ENCODE results near the gene SH3GL1.

Gene SH3GL1

GRCh38 chr19:4322942-4323665 lies 77.2 kb downstream of the SH3GL1 start:
- Histone ChIP-seq H3K9ac (ENCODE audit: insufficient read length, low read depth) (no peak overlapping the region), H3K36me3 (ENCODE audit: insufficient read depth, insufficient read length, low read length) (peaks cover 22% of the 10 kb centered on the region), H3K9me3 (ENCODE audit: insufficient read depth, low read length) (peaks cover 39% of the 10 kb centered on the region), H3K4me3 (ENCODE audit: insufficient read length, low read depth) (no peak overlapping the region), H3K27me3 (ENCODE audit: insufficient read depth, insufficient read length) (peaks cover 3% of the 10 kb centered on the region), H3K4me1 (ENCODE audit: insufficient read depth, insufficient read length) (peaks cover 6% of the 10 kb centered on the region)
- DNase-seq (ENCODE audit: low read depth, low spot score) = no peak
- no peak for TF ChIP-seq YY1 (IDR thresholded peaks at IDR 0.05; ENCODE audit: insufficient read depth, insufficient read length)
- no peak for TF ChIP-seq ZNF274 (IDR thresholded peaks at IDR 0.05; ENCODE audit: low read depth, low read length)
- TF ChIP-seq SUZ12 (IDR thresholded peaks at IDR 0.05; ENCODE audit: extremely low read depth, insufficient read depth, insufficient read length) = no peak

DNA sequence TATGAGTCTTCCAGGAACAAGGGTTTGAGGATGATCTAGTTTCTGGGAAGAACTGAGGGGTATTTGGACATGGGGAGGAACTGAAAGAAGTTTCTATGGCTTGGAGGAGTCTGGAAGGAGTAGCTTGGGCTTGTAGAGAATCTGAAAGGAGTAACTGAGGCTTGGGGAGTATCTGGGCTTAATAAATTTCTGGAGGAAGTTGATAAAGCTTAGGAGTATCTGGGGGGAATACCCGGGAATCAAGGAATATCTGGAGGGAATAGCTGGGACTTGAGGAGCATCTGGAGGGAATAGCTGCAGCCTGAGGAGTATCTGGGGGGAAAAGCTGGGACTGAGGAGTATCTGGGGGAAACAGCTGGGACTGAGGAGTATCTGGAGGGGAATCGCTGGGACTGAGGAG lies 79.9 kb downstream of the SH3GL1 start:
- peaks cover 39% of the 10 kb centered on the region for H3K9me3 ChIP-seq (ENCODE audit: insufficient read depth, low read length)
- H3K27me3 ChIP-seq (ENCODE audit: insufficient read depth, insufficient read length) = peaks cover 3% of the 10 kb centered on the region
- TF ChIP-seq SUZ12 (IDR thresholded peaks at IDR 0.05; ENCODE audit: extremely low read depth, insufficient read depth, insufficient read length) = no peak
- no peak for TF ChIP-seq YY1 (IDR thresholded peaks at IDR 0.05; ENCODE audit: insufficient read depth, insufficient read length)
- no peak for TF ChIP-seq ZNF274 (IDR thresholded peaks at IDR 0.05; ENCODE audit: low read depth, low read length)
- no peaks in the 10 kb centered on the region for H3K4me1 ChIP-seq (ENCODE audit: insufficient read depth, insufficient read length)
- H3K36me3 ChIP-seq (ENCODE audit: insufficient read depth, insufficient read length, low read length) = peaks cover 34% of the 10 kb centered on the region
- no peak overlapping the region for H3K4me3 ChIP-seq (ENCODE audit: insufficient read length, low read depth)
- DNase-seq (ENCODE audit: low read depth, low spot score) = no peak
- H3K9ac ChIP-seq (ENCODE audit: insufficient read length, low read depth) = no peak overlapping the region

- Histone ChIP-seq H3K9ac (ENCODE audit: insufficient read length, low read depth) (no peak overlapping the region), H3K4me3 (ENCODE audit: insufficient read length, low read depth) (no peak overlapping the region), H3K4me1 (ENCODE audit: insufficient read depth, insufficient read length) (no peaks in the 10 kb centered on the region), H3K27me3 (ENCODE audit: insufficient read depth, insufficient read length) (peaks cover 3% of the 10 kb centered on the region), H3K36me3 (ENCODE audit: insufficient read depth, insufficient read length, low read length) (peaks cover 32% of the 10 kb centered on the region), H3K9me3 (ENCODE audit: insufficient read depth, low read length) (peaks cover 39% of the 10 kb centered on the region)
- TF ChIP-seq SUZ12 (IDR thresholded peaks at IDR 0.05; ENCODE audit: extremely low read depth, insufficient read depth, insufficient read length) (no peak), YY1 (IDR thresholded peaks at IDR 0.05; ENCODE audit: insufficient read depth, insufficient read length) (no peak), ZNF274 (IDR thresholded peaks at IDR 0.05; ENCODE audit: low read depth, low read length) (no peak)
- no peak for DNase-seq (ENCODE audit: low read depth, low spot score)
Measured at GRCh38 chr19:4319067-4319718, 81.2 kb downstream of the SH3GL1 start.

GRCh38 chr19:4318460-4318859 lies 81.9 kb downstream of the SH3GL1 start:
- Histone ChIP-seq H3K9ac (ENCODE audit: insufficient read length, low read depth) (no peak overlapping the region), H3K4me1 (ENCODE audit: insufficient read depth, insufficient read length) (no peaks in the 10 kb centered on the region), H3K9me3 (ENCODE audit: insufficient read depth, low read length) (peaks cover 39% of the 10 kb centered on the region), H3K4me3 (ENCODE audit: insufficient read length, low read depth) (no peak overlapping the region), H3K36me3 (ENCODE audit: insufficient read depth, insufficient read length, low read length) (peaks cover 25% of the 10 kb centered on the region), H3K27me3 (ENCODE audit: insufficient read depth, insufficient read length) (peaks cover 3% of the 10 kb centered on the region)
- no peak for TF ChIP-seq ZNF274 (IDR thresholded peaks at IDR 0.05; ENCODE audit: low read depth, low read length)
- TF ChIP-seq YY1 (IDR thresholded peaks at IDR 0.05; ENCODE audit: insufficient read depth, insufficient read length) = no peak
- no peak for TF ChIP-seq SUZ12 (IDR thresholded peaks at IDR 0.05; ENCODE audit: extremely low read depth, insufficient read depth, insufficient read length)
- DNase-seq (ENCODE audit: low read depth, low spot score) = no peak

GRCh38 chr19:4316956-4317355 lies 83.4 kb downstream of the SH3GL1 start:
- no peak for TF ChIP-seq ZNF274 (IDR thresholded peaks at IDR 0.05; ENCODE audit: low read depth, low read length)
- no peak for TF ChIP-seq YY1 (IDR thresholded peaks at IDR 0.05; ENCODE audit: insufficient read depth, insufficient read length)
- TF ChIP-seq SUZ12 (IDR thresholded peaks at IDR 0.05; ENCODE audit: extremely low read depth, insufficient read depth, insufficient read length) = no peak
- Histone ChIP-seq H3K9me3 (ENCODE audit: insufficient read depth, low read length) (peaks cover 34% of the 10 kb centered on the region), H3K4me1 (ENCODE audit: insufficient read depth, insufficient read length) (no peaks in the 10 kb centered on the region), H3K27me3 (ENCODE audit: insufficient read depth, insufficient read length) (peaks cover 3% of the 10 kb centered on the region), H3K9ac (ENCODE audit: insufficient read length, low read depth) (no peak overlapping the region), H3K4me3 (ENCODE audit: insufficient read length, low read depth) (no peak overlapping the region), H3K36me3 (ENCODE audit: insufficient read depth, insufficient read length, low read length) (peaks cover 22% of the 10 kb centered on the region)
- no peak for DNase-seq (ENCODE audit: low read depth, low spot score)

DNA sequence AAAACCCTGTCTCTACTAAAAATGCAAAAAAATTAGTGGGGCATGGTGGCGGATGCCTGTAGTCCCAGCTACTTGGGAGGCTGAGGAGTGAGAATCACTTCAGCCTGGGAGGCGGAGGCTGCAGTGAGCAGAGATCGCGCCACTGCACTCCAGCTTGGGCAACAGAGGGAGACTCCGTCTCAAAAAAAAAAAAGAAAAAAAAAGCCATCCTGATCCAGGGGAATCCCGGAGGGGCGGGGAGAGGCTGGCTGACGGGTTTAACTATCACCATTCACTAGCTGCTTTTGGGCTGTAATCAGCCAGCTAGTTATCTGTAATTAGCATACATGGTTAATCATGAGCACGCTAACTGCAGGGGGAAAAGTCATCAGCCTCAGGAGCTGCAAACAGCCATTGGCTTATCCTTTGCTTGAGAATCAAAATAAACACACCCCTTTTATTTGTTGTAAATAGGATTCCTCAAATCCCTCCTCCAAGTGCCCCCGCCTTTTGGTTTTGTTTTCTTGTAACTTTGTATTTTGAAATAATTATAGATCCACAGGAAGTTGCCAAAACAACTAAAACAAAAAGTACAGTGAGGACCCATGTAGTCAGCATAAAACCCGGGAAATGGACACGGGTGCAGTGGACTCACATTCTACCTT lies 86.4 kb downstream of the SH3GL1 start:
- peaks cover 2% of the 10 kb centered on the region for H3K4me1 ChIP-seq (ENCODE audit: insufficient read depth, insufficient read length)
- no peak overlapping the region for H3K9ac ChIP-seq (ENCODE audit: insufficient read length, low read depth)
- no peak overlapping the region for H3K4me3 ChIP-seq (ENCODE audit: insufficient read length, low read depth)
- no peaks in the 10 kb centered on the region for H3K27me3 ChIP-seq (ENCODE audit: insufficient read depth, insufficient read length)
- peaks cover 12% of the 10 kb centered on the region; the same call in 1 of the 2 replicates for H3K9me3 ChIP-seq (ENCODE audit: insufficient read depth, low read length)
- TF ChIP-seq YY1 (IDR thresholded peaks at IDR 0.05; ENCODE audit: insufficient read depth, insufficient read length) (no peak), SUZ12 (IDR thresholded peaks at IDR 0.05; ENCODE audit: extremely low read depth, insufficient read depth, insufficient read length) (no peak)
- peaks cover 38% of the 10 kb centered on the region for H3K36me3 ChIP-seq (ENCODE audit: insufficient read depth, insufficient read length, low read length)
- DNase-seq (ENCODE audit: low read depth, low spot score) = no peak
